ENCODE results near the gene ANKZF1. TPM values are rescaled to one million over a fixed set of nuclear protein-coding genes. Genes with fewer than 3 reads are reported as not detected.
A peak's percentile ranks its signal among the peaks of the same experiment; 100 is the strongest.

Gene ANKZF1
- total RNA-seq, 6 experiments from 2014 or later: 19.3 to 27.8 (median 24.5) TPM

DNA sequence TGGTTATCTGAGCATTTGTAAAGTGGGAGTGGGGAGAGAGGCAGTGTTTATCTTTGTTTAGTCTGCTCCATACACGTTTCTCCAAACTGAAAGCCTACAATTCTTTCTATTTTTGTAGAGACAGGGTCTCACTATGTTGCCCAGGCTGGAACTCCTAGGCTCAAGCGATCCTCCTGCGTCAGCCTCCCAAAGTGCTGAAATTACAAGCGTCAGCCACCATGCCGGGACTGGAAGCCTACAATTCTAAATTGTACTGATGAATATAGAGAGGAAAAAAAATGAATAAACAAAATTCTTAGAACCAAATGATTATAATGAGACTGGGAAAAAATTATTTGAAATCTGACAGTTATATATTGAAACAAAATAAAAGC is 24.5 kb upstream of the ANKZF1 start:
- Histone ChIP-seq H3K4me1 (peaks cover 0 to 24% (median 8%) of the 10 kb centered on the region in 4 donors), H3K9me3 (no peaks in the 10 kb centered on the region), H3K27me3 (no peaks in the 10 kb centered on the region), H3K27ac (no peak overlapping the region), H3K36me3 (peaks cover 0 to 16% (median 5%) of the 10 kb centered on the region in 4 donors), H3K4me3 (no peak overlapping the region)
- 89% methylated on average over 5 of the region's 5 CpGs for WGBS (ENCODE audit: insufficient coverage, low coverage, low lambda C conversion rate, missing lambda C conversion rate)
- DNase-seq: no peak
- no peak for ATAC-seq
- TF ChIP-seq, protein P1, sequence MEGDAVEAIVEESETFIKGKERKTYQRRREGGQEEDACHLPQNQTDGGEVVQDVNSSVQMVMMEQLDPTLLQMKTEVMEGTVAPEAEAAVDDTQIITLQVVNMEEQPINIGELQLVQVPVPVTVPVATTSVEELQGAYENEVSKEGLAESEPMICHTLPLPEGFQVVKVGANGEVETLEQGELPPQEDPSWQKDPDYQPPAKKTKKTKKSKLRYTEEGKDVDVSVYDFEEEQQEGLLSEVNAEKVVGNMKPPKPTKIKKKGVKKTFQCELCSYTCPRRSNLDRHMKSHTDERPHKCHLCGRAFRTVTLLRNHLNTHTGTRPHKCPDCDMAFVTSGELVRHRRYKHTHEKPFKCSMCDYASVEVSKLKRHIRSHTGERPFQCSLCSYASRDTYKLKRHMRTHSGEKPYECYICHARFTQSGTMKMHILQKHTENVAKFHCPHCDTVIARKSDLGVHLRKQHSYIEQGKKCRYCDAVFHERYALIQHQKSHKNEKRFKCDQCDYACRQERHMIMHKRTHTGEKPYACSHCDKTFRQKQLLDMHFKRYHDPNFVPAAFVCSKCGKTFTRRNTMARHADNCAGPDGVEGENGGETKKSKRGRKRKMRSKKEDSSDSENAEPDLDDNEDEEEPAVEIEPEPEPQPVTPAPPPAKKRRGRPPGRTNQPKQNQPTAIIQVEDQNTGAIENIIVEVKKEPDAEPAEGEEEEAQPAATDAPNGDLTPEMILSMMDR (IDR thresholded peaks at IDR 0.05): no peak
- TF ChIP-seq POLR2A (IDR thresholded peaks at IDR 0.05): no peak
- intact Hi-C loops (cut with DNase I): loop anchor here in 1 of 2 donors (5.0 kb wide), 1 partner anchor 33 kb away; the partner anchor contains the start of gene SLC23A3

DNA sequence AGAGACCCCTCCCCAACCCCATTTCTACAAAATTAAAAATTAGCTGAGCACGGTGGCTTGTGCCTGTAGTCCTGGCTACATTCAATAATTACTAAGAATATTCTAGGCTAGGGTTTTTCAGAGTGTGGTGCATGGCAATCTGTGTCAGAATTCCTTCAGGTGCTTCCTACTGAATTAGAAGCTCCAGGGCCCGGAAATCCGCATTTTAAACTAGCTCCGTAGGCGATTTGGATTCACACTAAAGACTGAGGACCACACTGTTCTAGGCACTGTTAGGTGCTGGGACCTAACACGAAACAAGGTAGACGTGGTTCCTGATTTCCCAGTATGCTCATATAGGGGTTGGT is 23.7 kb upstream of the ANKZF1 start:
- Histone ChIP-seq H3K36me3 (peaks cover 0 to 24% (median 5%) of the 10 kb centered on the region in 4 donors), H3K27me3 (no peaks in the 10 kb centered on the region), H3K4me3 (peak overlapping the region; percentile 60 to 84 (median 82)), H3K9me3 (no peaks in the 10 kb centered on the region), H3K27ac (peak overlapping the region; percentile 80 to 95 (median 93)), H3K4me1 (peaks cover 0 to 24% (median 8%) of the 10 kb centered on the region in 4 donors)
- TF ChIP-seq, protein P1 (IDR thresholded peaks at IDR 0.05): no peak
- TF ChIP-seq POLR2A (IDR thresholded peaks at IDR 0.05): no peak
- intact Hi-C loops (cut with DNase I): loop anchor here in 1 of 2 donors (5.0 kb wide), 1 partner anchor 34 kb away; the partner anchor contains the start of gene SLC23A3
- DNase-seq (peak in 1 of 3 donors; percentile 43), ATAC-seq (no peak)
- WGBS (ENCODE audit: insufficient coverage, low coverage, low lambda C conversion rate, missing lambda C conversion rate): 7% methylated on average over 6 of the region's 7 CpGs

DNA sequence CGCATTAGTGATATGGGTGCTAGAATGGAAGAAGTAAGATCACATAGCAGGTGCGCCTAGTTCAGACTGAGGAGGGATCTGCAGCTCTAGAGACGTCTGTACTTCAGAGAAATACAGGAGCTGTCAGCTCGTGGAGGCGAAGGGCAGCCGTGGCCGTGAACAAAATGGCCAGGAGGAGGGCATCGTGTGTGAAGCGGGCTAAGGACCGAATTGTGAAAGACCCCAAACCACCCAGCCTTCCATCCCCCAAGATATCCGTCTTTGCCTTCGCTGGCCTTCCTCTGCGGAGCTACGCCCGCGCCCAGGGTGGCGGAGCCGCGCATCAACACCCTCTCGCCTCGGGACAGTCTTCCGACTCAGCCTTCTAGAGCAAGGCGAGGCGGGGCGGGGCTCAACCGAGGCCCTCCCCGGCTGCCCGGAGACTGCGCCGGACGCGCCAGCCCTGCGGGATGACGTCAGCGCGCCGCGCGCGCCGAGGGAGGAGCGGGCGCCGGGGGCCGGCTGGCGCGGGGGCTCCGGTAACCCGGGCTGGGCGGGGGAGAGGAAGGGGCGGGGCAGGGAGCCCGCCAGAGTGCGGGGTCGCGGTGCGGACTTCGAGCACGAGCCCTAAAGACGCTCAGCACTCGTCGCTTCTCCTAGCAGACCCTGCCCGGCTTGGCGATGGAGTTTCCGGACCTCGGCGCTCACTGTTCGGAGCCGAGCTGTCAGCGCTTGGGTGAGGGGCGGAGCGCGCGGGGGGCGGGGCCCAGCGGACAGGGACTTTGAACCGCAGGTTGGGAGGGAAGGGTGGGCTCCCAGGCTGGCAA is 23.1 kb upstream of the ANKZF1 start, which contains the start of gene ZFAND2B:
ZFAND2B (plus strand) TSS at position 455 of the 806 bp plus-strand sequence; CDS start at position 661, 206 bp downstream.
- ATAC-seq: peak; percentile 89 to 95 (median 92)
- TF ChIP-seq, protein P1 (IDR thresholded peaks at IDR 0.05): peak in 1 of 4 donors; percentile 26
- peak; percentile 96 for TF ChIP-seq POLR2A (IDR thresholded peaks at IDR 0.05)
- H3K36me3 ChIP-seq: peaks cover 0 to 25% (median 5%) of the 10 kb centered on the region in 4 donors
- peak within 1 kb of the TSS; percentile 80 to 95 (median 93) for H3K27ac ChIP-seq
- intact Hi-C loops (cut with DNase I): loop anchor here in 1 of 2 donors (5.0 kb wide), 1 partner anchor 34 kb away; the partner anchor contains the start of gene SLC23A3
- H3K4me1 ChIP-seq: peaks cover 0 to 24% (median 8%) of the 10 kb centered on the region in 4 donors
- 0% methylated on average over 17 of the region's 76 CpGs for whole genome bisulfite sequencing (ENCODE audit: insufficient coverage, low coverage, low lambda C conversion rate, missing lambda C conversion rate)
- DNase-seq: peak; percentile 96 to 98 (median 97)
- H3K27me3 ChIP-seq: no peaks in the 10 kb centered on the region
- peak within 1 kb of the TSS; percentile 60 to 84 (median 82) for H3K4me3 ChIP-seq
- H3K9me3 ChIP-seq: no peaks in the 10 kb centered on the region

DNA sequence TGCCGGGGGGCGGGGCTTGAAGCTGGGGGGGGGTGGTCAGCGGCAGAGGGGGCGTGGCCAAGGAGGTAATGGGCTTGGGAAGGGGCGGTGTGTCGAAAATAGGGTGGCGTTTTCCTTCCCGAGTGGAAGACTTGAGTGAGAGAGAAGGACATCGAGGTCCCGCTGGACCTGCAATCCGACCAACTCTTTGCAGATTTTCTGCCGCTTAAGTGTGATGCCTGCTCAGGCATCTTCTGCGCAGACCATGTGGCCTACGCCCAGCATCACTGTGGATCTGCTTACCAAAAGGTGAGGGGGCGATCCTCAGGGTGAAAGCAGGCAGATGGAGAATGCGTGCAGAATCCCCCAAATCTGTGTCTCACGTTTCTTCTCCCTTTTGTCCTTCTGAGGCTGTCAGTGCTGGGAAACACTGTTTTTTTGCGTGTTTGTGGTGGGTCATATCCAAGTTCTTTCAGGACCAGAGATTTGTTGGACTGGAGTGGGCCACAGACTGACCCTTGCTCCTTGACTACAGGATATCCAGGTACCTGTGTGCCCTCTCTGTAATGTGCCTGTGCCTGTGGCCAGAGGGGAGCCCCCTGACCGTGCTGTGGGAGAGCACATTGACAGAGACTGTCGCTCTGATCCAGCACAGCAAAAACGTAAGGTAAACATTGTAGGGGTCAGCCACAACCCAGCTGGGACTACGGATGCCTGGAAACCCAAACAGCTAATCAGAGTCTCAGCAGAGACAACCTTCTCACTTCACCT is 22.3 kb upstream of the ANKZF1 start:
- Histone ChIP-seq H3K27me3 (no peaks in the 10 kb centered on the region), H3K4me1 (peaks cover 0 to 24% (median 8%) of the 10 kb centered on the region in 4 donors), H3K27ac (peak overlapping the region; percentile 80 to 95 (median 93)), H3K4me3 (peak overlapping the region; percentile 60 to 84 (median 82)), H3K36me3 (peaks cover 0 to 31% (median 5%) of the 10 kb centered on the region in 4 donors), H3K9me3 (no peaks in the 10 kb centered on the region)
- DNase-seq (no peak), ATAC-seq (no peak)
- no peak for TF ChIP-seq POLR2A (IDR thresholded peaks at IDR 0.05)
- TF ChIP-seq, protein P1 (IDR thresholded peaks at IDR 0.05): no peak
- 5% methylated on average over 13 of the region's 22 CpGs for WGBS (ENCODE audit: insufficient coverage, low coverage, low lambda C conversion rate, missing lambda C conversion rate)
- intact Hi-C loops (cut with DNase I): loop anchor here in 1 of 2 donors (5.0 kb wide), 1 partner anchor 35 kb away; the partner anchor contains the start of gene SLC23A3

All from right lobe of liver (tissue), 6 donors.